SU-DHL-6 (cell line): ENCODE data around the gene MYMK.

Experiments
- H2AFZ ChIP-seq: fragments of 200-600 bp; sonication (generic); 2 replicates; pipeline ENCODE4 v1.6.1; 2014; ENCODE audit warnings: low read depth, mild to moderate bottlenecking, moderate library complexity, mixed read lengths, antibody characterized with exemption, low read length; ENCODE audit not compliant: severe bottlenecking
- H3F3A ChIP-seq: fragments of 200-600 bp; shearing (Covaris generic); 2 replicates; pipeline ENCODE4 v1.6.0; 2016; ENCODE audit warnings: antibody characterized with exemption, mild to moderate bottlenecking; ENCODE audit not compliant: insufficient read depth
- H3K27ac ChIP-seq: fragments of 200-600 bp; sonication (generic); 2 replicates; pipeline ENCODE4 v1.5.1; 2016; ENCODE audit warnings: low read depth, mild to moderate bottlenecking, low read length, moderate library complexity, mixed read lengths
- H3K27me3 ChIP-seq: fragments of 200-600 bp; sonication (generic), shearing (Covaris generic); 2 replicates; pipeline ENCODE4 v1.6.0; 2014; ENCODE audit warnings: mild to moderate bottlenecking, low read length
- H3K36me3 ChIP-seq: fragments of 200-600 bp; sonication (generic); 2 replicates; pipeline ENCODE4 v1.6.1; 2014; ENCODE audit warnings: mild to moderate bottlenecking, low read length, mixed read lengths
- H3K4me2 ChIP-seq: fragments of 300-600, 200-600 bp; shearing (Covaris generic), sonication (generic); 2 replicates; pipeline ENCODE4 v1.6.0; 2014; ENCODE audit warnings: low read length, low read depth, mild to moderate bottlenecking; ENCODE audit not compliant: poor library complexity, severe bottlenecking
- H3K4me3 ChIP-seq: fragments of 200-600 bp; sonication (generic); 2 replicates; pipeline ENCODE4 v1.5.1; 2014; ENCODE audit warnings: antibody characterized with exemption, low read length, mild to moderate bottlenecking, mixed read lengths; ENCODE audit not compliant: insufficient read depth, poor library complexity, severe bottlenecking
- H3K79me2 ChIP-seq: fragments of 200-600 bp; sonication (generic); 2 replicates; pipeline ENCODE4 v1.6.1; 2014; ENCODE audit warnings: mild to moderate bottlenecking, low read length, moderate library complexity; ENCODE audit not compliant: insufficient read depth
- H3K9ac ChIP-seq: fragments of 200-600 bp; sonication (generic); 2 replicates; pipeline ENCODE4 v1.7.0; 2014; ENCODE audit warnings: mild to moderate bottlenecking, low read length
- H3K9me2 ChIP-seq: fragments of 200-600 bp; sonication (generic); replicated peaks from 2 replicates; pipeline ENCODE4 v1.6.1; 2014; ENCODE audit warnings: low read length; ENCODE audit not compliant: insufficient read depth
- H3K9me3 ChIP-seq: fragments of 200-600 bp; sonication (generic); 2 replicates; pipeline ENCODE4 v1.6.1; 2014; ENCODE audit warnings: low read length, mixed read lengths; ENCODE audit not compliant: insufficient read depth
- H4K20me1 ChIP-seq: fragments of 200-600 bp; sonication (generic); 2 replicates; pipeline ENCODE4 v1.6.1; 2014; ENCODE audit warnings: low read depth, mild to moderate bottlenecking, antibody characterized with exemption, low read length, moderate library complexity, mixed read lengths
- EZH2phosphoT487 ChIP-seq: fragments of 200-600 bp; sonication (generic), shearing (Covaris generic); conservative IDR thresholded peaks from 2 replicates; pipeline ENCODE4 v1.6.1; 2018; ENCODE audit warnings: mild to moderate bottlenecking, antibody characterized with exemption, low read length, moderate library complexity, mixed read lengths
- TF ChIP-seq, protein P1 (sequence below): fragments of 200-600 bp; sonication (generic); IDR thresholded peaks from one replicate; pipeline ENCODE4 v1.5.1; 2017; ENCODE audit warnings: antibody characterized with exemption, mild to moderate bottlenecking, low read length, moderate library complexity; ENCODE audit not compliant: insufficient read depth, poor library complexity, severe bottlenecking

Gene MYMK

DNA sequence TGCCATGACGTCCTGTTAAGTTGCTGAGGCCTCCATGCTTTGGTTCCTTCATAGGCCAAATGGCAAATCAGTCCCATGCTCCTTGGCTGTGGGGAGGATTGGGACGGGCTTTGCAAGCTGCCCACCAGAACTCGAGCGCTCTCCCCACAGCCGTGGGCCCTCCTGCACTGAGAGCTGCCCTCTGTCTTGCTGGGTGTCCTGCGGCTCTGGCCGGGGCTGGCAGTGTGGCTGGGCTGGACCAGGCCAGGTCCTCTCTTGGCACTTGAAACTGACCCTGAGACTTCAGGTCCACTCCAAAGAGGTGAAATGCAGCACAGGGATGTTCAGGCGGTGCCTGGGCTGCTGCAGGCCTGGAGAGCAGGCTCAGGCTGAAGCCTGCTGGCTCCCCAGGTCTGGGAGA lies 7.0 kb downstream of the MYMK start:
- Histone ChIP-seq H3K4me3 (no peak overlapping the region), H3F3A (no peaks in the 10 kb centered on the region), H2AFZ (no peak overlapping the region), H3K4me2 (no peak overlapping the region), H3K36me3 (no peaks in the 10 kb centered on the region), H4K20me1 (no peaks in the 10 kb centered on the region), H3K9me3 (no peaks in the 10 kb centered on the region), H3K9ac (no peak overlapping the region), H3K9me2 (no peaks in the 10 kb centered on the region), H3K79me2 (no peaks in the 10 kb centered on the region), H3K27ac (no peak overlapping the region), H3K27me3 (no peaks in the 10 kb centered on the region)
- no peak for TF ChIP-seq EZH2phosphoT487
- TF ChIP-seq, protein P1, sequence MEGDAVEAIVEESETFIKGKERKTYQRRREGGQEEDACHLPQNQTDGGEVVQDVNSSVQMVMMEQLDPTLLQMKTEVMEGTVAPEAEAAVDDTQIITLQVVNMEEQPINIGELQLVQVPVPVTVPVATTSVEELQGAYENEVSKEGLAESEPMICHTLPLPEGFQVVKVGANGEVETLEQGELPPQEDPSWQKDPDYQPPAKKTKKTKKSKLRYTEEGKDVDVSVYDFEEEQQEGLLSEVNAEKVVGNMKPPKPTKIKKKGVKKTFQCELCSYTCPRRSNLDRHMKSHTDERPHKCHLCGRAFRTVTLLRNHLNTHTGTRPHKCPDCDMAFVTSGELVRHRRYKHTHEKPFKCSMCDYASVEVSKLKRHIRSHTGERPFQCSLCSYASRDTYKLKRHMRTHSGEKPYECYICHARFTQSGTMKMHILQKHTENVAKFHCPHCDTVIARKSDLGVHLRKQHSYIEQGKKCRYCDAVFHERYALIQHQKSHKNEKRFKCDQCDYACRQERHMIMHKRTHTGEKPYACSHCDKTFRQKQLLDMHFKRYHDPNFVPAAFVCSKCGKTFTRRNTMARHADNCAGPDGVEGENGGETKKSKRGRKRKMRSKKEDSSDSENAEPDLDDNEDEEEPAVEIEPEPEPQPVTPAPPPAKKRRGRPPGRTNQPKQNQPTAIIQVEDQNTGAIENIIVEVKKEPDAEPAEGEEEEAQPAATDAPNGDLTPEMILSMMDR: no peak

DNA sequence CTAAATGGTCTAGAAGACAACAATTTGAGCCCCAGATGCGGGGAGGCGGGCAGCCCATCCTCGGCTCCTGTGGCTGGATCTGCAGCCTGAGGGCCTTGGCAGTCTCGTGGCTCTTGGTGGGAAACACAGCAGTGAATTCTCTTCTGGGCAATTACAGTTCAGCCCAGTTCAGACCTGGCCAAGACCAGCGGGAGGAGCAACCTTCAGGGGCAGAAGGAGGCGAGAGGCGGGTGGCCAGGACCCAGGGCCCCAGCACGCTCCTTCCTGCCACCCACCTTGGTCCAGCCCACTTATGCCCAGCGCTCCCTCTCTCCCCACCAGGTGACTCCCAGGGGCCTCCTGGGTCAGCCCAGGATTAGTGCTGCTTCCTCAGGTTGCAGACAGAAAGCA lies 7.8 kb downstream of the MYMK start:
- H2AFZ ChIP-seq: no peak overlapping the region

DNA sequence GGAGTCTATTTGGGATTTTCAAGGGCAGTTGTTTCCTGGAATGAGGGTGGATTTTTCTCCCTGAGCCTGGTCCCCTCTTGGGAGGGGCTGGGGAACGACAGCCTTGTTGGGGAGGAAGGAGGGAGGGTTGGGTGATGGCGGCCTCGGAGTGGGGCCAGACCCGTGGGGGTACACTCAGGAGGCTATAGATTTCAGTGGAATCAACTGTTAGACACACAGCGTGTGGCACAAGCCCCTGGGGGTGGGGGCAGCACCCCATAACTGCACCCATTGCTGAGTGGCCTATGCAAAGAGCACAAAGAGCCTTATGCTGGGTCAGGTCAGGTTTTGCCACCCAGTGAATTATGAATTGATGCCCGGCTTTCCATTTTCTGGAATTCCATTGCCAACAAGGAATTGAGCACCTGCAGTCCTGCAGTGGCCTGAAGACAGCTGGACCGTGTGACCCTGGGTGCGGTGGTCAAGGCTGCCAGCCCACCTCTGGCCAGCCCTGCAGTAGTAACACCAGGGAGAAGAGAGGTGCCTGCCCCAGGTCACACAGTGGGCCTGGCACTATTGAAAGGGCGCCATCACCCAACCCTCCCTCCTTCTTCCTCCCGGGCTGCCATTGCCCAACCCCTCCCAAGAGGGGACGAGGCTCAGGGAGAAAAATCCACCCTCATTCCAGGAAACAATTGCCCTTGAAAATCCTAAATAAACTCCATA lies 8.4 kb downstream of the MYMK start:
- Histone ChIP-seq H3K4me3 (no peak overlapping the region), H3F3A (no peaks in the 10 kb centered on the region), H3K9me2 (no peaks in the 10 kb centered on the region), H3K9me3 (no peaks in the 10 kb centered on the region), H3K9ac (no peak overlapping the region), H3K27ac (no peak overlapping the region), H3K27me3 (no peaks in the 10 kb centered on the region), H3K4me2 (no peak overlapping the region), H4K20me1 (no peaks in the 10 kb centered on the region), H3K79me2 (no peaks in the 10 kb centered on the region), H2AFZ (no peak overlapping the region), H3K36me3 (no peaks in the 10 kb centered on the region)
- TF ChIP-seq EZH2phosphoT487: no peak
- TF ChIP-seq, protein P1: no peak

More for the DNA sequence above, 7.8 kb downstream of the MYMK start:
- Histone ChIP-seq H3K9me2 (no peaks in the 10 kb centered on the region), H3K9ac (no peak overlapping the region), H3K27ac (no peak overlapping the region), H3K4me2 (no peak overlapping the region), H3K36me3 (no peaks in the 10 kb centered on the region), H4K20me1 (no peaks in the 10 kb centered on the region), H3K9me3 (no peaks in the 10 kb centered on the region), H3K27me3 (no peaks in the 10 kb centered on the region), H3K79me2 (no peaks in the 10 kb centered on the region), H3K4me3 (no peak overlapping the region), H3F3A (no peaks in the 10 kb centered on the region)
- TF ChIP-seq EZH2phosphoT487: no peak
- TF ChIP-seq, protein P1: no peak
